GM12872 (cell line): ENCODE measurements around the gene PCGF1.

ENCODE experiments used
- TF ChIP-seq, protein P1 (sequence below): IDR thresholded peaks from 3 replicates; pipeline ENCODE4 v1.5.1; 2011; ENCODE audit warnings: low read depth, mild to moderate bottlenecking, low read length, moderate library complexity; ENCODE audit not compliant: insufficient read depth

The PCGF1 gene

DNA sequence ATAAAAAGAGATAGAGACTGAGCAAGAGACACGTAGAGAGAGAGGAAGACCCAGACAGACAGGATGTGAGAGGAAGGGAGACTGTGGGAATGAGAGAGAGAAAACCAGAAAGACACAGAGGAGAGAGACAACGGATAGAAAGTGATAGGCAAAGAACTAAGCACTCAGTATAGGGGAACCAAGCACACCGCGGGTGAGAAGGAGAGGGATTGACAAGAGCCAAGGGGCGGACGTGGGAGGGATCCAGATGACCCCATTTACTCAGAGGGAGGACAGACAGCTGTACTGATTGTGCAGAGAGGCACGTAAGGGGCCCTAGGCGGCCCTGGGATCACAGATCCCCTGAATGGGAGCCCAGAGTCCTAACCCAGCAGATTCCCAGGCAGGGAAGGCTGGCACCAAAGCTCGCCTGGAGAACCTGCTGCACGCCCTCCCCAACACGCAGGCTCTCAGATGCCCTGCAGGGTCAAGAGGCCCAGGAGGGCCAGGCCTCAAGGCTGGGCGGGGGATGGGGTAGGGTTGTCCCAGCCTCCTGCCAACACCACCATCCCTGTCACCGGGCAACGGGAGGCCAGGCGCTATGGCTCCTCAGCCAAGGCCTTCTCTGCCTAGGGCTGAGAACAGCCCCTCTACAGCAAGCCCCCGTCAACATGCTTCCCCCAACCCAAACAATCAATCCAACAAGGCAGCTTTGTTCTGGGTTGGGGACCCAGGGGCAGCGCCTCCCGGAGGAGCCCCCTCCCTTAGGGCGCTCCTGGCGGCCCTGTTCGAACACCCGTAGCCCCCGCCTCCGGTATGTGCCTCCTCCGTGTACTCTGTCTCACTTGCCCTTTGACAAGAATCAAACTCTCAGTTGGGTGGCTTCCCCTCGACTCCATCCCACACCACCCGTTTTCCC is 45.7 kb upstream of the PCGF1 start:
- TF ChIP-seq, protein P1, sequence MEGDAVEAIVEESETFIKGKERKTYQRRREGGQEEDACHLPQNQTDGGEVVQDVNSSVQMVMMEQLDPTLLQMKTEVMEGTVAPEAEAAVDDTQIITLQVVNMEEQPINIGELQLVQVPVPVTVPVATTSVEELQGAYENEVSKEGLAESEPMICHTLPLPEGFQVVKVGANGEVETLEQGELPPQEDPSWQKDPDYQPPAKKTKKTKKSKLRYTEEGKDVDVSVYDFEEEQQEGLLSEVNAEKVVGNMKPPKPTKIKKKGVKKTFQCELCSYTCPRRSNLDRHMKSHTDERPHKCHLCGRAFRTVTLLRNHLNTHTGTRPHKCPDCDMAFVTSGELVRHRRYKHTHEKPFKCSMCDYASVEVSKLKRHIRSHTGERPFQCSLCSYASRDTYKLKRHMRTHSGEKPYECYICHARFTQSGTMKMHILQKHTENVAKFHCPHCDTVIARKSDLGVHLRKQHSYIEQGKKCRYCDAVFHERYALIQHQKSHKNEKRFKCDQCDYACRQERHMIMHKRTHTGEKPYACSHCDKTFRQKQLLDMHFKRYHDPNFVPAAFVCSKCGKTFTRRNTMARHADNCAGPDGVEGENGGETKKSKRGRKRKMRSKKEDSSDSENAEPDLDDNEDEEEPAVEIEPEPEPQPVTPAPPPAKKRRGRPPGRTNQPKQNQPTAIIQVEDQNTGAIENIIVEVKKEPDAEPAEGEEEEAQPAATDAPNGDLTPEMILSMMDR = no peak

DNA sequence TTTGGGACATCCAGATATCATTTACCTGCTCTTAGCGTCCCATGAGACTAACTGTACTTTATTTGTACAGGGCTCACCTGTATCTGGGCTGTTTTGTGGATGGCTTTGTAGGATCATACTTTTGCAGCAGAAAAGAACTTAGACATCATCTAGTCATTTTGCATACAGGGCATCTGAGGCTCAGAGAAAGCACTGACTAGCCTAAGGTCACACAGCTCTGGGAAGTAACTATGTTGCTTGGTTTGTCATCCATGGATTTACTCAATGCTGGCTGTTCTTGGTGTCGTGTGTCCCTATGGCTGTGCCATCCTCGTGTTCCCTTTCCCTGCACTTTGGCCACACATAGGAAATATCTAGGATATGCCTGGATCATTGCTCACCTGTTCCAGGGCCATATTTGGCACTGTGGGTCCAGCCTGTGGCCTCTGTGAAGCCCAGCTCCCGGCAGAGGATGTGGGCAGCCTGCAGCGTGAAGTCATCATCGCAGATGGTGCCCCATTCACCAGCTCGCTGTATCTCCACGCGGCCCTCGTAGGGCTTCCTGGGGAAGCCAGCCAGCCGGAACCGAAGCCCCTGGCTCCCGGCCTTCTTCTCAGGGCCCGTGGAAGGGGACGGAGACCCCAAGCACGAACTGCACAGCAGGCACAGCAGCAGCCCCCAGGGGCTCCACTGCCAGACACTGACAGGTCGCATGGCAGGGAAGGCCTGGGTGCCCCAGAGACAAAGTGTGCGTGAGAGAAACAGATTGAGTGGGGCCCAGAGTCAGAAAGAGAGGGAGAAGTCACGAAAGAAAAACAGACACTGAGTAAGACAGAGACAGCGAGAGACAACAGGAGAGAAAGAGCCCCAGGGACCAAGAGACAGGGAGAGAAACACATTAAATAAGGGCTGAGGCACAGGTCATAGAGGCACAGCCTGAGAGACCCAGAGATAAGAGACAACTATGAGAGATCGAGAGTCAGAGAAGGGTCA is 44.7 kb upstream of the PCGF1 start:
- TF ChIP-seq, protein P1 = no peak

DNA sequence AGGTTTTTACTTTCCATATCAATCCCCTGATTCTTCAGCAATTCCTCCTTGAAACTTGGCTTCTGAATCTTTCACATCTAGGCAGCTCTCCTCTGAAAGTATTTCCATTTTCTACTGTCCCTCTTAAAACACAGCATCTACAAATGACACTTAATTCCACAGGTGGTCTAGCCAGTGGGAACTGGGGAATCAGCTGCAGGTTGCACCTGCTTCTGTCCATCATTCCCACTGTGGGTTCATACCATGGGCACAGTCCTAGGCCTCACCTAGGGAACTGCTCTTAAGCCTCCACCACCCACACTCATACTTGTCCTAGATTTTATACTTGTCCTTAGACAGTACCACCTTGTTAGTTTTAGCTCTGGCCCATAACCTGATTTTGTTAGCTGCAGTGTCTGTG is 44.0 kb upstream of the PCGF1 start:
- TF ChIP-seq, protein P1 = no peak

DNA sequence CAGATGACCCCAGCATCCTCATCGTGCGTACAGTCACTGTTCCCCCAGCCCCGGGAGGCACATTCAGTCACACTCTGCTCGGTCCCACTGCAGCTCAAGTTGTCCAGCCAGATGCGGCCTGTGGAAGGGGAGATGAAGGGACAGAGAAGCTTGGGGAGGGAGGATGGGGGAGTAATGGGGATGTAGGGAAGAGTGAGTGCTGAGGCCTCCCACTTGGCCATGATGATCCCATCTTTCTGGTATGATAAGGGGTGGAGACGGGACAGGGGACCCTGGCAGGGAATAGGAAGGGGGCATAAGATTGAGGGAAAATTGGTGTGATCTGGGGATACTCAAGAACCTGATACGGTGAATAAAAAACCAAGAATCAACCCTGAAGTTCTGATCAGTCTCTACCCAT is 42.7 kb upstream of the PCGF1 start:
- TF ChIP-seq, protein P1 = no peak

DNA sequence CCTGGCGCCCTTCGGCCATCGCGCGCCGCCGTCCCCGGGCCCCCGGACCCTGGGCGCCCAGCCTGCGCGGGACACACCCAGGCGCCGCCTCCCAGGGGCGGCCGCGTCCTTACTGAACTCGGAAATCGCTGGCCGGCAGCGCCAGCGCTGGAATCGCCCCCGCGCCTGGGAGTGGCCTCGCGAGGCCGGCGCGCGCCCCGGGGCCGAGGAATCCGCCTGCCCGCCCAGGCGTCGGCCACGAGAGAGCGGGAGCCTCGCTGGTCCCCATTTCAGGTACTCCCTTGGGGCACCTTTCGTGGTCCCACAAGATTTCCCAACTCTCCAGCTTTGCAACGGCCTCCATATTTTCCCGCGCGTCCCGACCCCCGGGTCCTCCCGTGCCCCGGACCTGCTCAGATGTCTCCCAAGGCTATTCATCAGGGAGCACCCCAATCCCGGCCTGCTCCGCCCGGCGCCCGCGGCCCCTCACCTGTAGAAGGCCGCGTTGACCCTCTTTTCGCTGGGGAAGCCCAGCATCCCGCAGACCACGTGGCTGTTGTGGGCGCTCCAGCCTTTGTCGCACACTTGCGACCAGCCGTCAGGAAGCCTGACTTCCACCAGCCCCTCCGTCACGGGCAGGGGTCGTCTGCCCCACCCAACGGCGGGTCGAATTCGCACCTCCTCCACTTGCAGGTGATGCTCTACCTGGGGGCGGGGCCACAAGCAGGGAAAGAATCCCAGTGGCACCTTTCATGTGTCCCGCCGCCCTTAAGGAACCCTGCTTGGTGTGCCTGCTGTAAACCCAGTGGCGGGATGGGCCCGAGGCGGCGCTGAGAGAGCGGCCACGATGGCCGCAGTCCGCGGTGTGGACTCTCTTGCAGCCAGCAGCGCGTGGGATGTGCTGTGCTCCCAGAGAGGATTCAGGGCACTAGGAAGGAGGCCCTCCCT is 41.7 kb upstream of the PCGF1 start:
- TF ChIP-seq, protein P1 = no peak

DNA sequence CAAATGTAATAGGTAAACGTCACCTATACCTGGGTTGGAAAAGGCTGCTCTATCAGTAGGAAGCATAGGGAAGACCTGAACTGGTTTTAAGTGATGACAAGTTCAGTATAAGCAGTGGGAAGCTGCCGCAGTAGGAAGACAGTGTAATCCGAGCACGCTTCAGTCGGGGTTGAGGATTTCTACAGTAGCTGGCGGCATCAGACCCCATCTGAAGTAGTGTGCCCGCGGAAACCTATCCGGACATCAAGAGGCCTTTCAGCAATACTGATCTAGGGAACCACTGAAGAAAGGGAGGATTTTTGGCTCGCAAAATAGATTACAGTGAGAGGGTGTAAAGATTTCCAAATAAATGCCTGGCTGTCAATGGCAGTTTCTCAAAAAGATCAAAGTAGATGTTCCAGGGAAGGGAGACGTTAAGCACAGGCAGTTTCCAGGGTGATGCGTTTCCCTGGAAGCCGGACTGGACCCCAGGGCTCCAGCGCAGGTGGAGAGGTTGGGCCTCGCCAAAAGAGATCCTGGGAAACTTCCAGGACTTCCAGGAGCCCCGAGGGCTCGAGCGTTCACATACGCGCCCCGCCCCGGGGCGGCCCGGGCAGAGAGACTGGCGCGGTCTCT is 40.9 kb upstream of the PCGF1 start:
- TF ChIP-seq, protein P1 = no peak
